GM10847 (cell line): Measurements from ENCODE around the gene LOXL3.

Experiments used
- POLR2A ChIP-seq: IDR thresholded peaks from 2 replicates; pipeline ENCODE4 v1.6.1; 2011; ENCODE audit not compliant: insufficient read length; ENCODE audit errors: extremely low read depth

LOXL3 gene

GRCh38 chr2:74499940-74500577 lies 53.7 kb downstream of the LOXL3 start:
- TF ChIP-seq POLR2A: no peak

- no peak for TF ChIP-seq POLR2A
Measured at GRCh38 chr2:74499267-74499939, 54.3 kb downstream of the LOXL3 start, which contains the start of gene LBX2. Gene LBX2, minus strand, starts transcription at chr2:74499603. Its CDS starts 66 bp downstream, at chr2:74499537.

GRCh38 chr2:74498500-74499266 lies 55.1 kb downstream of the LOXL3 start:
- TF ChIP-seq POLR2A: no peak

- no peak for TF ChIP-seq POLR2A
Measured at GRCh38 chr2:74497777-74498499, 55.8 kb downstream of the LOXL3 start.

- TF ChIP-seq POLR2A: no peak
Measured at GRCh38 chr2:74496997-74497776, 56.6 kb downstream of the LOXL3 start.

- TF ChIP-seq POLR2A: no peak
Measured at GRCh38 chr2:74495440-74495839, 58.3 kb downstream of the LOXL3 start.

GRCh38 chr2:74493546-74493945 lies 60.2 kb downstream of the LOXL3 start:
- no peak for TF ChIP-seq POLR2A

GRCh38 chr2:74491648-74492544 lies 61.8 kb downstream of the LOXL3 start:
- TF ChIP-seq POLR2A: no peak

- TF ChIP-seq POLR2A: no peak
Measured at GRCh38 chr2:74489906-74490305, 63.8 kb downstream of the LOXL3 start.

- no peak for TF ChIP-seq POLR2A
Measured at GRCh38 chr2:74488643-74489481, 64.9 kb downstream of the LOXL3 start.

GRCh38 chr2:74486141-74486540 lies 67.6 kb downstream of the LOXL3 start:
- TF ChIP-seq POLR2A: no peak

- peak; percentile 79 for TF ChIP-seq POLR2A
Measured at GRCh38 chr2:74482801-74483674, 70.7 kb downstream of the LOXL3 start, which contains the start of the genes CCDC142 and TTC31. Gene CCDC142, minus strand, starts transcription at chr2:74482998. Its CDS starts 161 bp downstream, at chr2:74482837. Gene TTC31, plus strand, starts transcription at chr2:74483081. Its CDS starts 15 bp downstream, at chr2:74483096.
